ENCODE data around the gene PXK.

Gene PXK

GRCh38 chr3:58349792-58350626 lies 17.3 kb downstream of the PXK start:
- no peak for DNase-seq

DNA sequence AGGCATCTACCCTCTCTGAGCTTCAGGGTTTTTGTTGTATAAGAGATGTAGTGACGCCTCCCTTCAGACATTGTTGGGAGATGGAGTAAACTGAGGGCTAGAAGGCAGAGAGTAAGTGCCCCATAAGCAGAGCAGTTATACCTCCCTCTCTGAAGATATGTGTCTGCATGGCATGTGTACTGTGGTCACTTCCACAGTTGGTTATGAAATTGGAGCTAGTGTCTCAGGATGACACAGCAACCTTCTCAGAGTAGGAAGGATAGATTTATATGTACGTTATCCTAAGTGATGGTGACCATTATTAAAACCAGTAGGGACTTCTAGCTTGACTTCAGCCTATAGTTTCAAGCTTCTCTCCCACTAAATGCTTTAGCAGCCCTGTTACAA lies 17.9 kb downstream of the PXK start:
- DNase-seq: no peak

GRCh38 chr3:58351920-58352319 lies 19.2 kb downstream of the PXK start:
- no peak for DNase-seq

DNA sequence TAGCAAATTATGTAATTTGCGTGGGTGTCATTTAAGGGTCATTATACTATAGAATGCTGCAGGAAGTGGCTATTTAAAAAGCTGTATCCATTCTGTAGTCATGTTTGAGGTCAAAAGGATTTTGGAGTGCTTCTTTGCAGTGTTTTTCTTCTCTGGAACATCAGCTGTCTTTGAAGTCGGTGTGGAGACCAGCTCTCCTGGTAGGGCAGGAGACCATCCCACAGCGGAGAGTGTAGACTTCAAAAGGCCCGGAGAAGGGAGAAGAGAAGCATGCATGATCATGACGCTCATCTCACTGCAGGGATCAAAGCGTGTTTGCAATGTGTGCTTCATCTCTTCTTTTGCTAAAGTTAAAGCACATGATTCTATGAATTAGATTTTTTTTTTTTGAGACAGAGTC lies 19.9 kb downstream of the PXK start:
- DNase-seq: no peak

- no peak for DNase-seq
These were observed 21.2 kb downstream of the PXK start for GRCh38 chr3:58353722-58354553.

DNA sequence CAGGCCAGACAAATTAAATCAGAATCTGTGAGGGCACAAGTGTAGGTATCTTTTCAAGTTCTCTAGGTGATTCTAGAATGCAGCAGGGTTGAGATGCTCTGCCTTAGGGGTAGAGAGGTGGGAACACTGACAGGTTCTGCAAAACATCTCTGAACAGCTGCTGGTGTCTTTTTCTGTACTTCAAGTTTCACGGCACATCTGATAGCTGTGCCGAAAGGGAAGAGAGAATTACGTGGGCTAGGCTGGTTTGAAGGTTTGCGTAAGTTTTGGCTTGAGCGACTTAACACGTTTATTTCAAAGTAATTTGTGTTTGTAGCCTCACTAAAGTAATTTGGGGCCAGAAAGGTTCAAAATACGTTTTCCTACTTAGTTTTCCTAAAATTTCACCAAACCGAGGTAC lies 22.5 kb downstream of the PXK start:
- DNase-seq: no peak

DNA sequence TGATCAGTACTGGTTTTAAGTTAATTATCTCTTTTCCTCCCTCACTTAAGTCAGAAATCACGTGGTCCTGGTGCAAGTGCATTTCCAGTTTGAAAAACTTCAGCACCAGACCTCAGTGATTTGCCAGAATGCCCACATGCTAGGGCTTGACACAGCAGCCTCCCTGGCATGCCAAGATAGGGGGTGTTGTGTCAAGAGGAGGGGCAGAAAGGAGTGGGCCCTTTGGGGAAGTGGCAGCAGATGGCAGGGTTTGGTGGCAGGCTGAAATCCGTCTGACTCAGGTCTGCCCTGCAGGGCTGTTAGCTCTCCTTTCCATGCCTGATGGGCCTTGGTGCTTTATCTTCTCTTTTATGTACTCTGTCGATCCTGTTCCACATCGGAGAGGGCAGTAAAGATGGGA lies 23.4 kb downstream of the PXK start:
- DNase-seq: no peak

DNA sequence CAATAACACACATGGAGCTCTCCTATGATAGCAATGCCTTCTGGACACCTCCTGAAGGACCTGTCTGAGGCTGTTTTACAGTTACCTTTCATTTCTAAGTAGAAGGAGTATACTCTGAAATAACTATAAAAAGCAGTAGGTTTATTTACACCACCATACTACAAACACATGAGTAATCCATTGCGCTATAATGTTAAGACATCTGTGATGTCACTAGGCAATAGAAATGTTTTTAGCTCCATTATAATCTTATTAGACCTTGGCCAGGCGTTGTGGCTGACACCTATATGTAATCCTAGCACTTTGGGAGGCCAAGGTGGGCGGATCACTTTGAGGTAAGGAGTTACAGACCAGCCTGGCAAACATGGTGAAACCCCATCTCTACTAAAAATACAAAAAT lies 24.7 kb downstream of the PXK start:
- no peak for DNase-seq

- no peak for DNase-seq
These were observed 25.4 kb downstream of the PXK start for GRCh38 chr3:58358092-58358491.

- no peak for DNase-seq
These were observed 26.1 kb downstream of the PXK start for GRCh38 chr3:58358808-58359207.

GRCh38 chr3:58359621-58360020 lies 26.9 kb downstream of the PXK start:
- DNase-seq: no peak

DNA sequence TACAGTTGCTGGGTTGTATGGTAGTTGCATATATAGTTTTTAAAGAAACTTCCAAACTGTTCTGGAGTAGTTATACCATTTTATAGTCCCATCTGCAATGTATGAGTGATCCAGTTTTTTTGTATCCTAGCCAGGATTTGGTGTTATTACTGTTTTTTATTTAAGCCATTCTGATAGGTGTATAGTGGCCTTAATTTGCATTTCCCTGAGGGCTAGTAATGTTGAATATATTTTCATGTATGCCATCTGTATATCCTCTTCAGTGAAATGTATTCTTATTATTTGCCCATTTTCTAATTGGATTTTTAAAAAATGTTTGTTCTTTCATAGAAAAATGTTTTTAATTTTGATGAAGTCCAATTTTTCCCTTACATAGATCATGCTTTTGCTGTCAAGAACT lies 29.2 kb downstream of the PXK start:
- no peak for DNase-seq

- DNase-seq: no peak
These were observed 34.0 kb downstream of the PXK start for GRCh38 chr3:58366699-58367098.

- no peak for DNase-seq
These were observed 36.3 kb downstream of the PXK start for GRCh38 chr3:58369038-58369437.

DNA sequence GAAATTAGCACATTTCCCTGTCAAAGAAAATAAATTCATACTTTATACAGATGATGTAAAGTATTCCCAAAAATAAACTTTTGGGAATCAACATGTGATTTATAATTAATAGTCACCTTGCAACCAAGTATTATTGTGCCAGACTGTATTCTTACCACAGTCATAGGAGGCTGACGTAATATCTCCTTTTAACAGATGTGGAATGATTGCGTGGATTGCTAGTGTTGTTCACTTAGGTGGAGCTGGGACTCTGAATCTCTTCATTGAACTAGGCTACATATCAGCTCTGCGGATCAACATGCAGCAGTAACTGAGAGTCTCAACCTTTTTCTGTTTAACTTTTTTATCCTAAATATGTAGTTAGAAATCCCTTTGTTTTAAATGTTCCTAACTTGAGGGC lies 37.2 kb downstream of the PXK start:
- DNase-seq: no peak

- DNase-seq: no peak
These were observed 37.7 kb downstream of the PXK start for GRCh38 chr3:58370407-58370806.

DNA sequence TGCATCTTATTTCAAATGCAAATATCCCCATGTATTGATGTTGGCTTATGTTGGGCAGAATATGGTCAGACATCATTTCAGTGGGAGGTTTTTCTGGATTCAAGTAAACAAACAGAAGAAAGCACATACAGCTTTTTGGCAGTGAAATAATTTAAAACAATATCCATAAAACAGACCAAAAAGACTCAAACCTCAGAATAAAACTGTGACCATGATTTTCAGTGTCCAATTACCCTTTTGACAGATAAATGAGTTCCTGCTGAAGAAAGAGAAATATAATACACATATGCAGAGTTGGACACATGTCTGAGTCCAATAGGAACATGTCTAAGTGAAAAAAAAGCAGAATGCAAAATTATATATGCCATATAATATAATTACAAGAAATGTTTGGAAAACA lies 39.1 kb downstream of the PXK start:
- DNase-seq: no peak

DNA sequence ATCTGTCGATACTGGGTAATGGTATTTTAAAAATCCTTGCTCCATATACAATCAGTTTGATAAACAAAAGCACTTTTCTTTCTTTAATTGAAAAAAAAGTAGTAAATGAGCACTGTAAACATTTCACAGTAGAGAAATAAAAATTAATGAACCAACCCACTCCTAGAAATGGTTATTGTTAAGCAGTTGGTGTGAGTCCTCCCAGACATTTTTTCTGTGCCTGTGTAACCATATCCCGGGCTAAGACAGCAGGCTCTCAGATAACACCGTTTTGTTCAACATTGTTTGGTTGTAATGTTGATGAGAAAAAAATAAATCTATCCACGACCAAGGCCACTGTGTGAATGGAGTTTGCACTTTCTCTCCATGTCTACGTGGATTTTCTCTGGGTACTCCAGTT lies 42.6 kb downstream of the PXK start:
- DNase-seq: no peak

GRCh38 chr3:58377168-58377567 lies 44.5 kb downstream of the PXK start:
- DNase-seq: no peak

DNA sequence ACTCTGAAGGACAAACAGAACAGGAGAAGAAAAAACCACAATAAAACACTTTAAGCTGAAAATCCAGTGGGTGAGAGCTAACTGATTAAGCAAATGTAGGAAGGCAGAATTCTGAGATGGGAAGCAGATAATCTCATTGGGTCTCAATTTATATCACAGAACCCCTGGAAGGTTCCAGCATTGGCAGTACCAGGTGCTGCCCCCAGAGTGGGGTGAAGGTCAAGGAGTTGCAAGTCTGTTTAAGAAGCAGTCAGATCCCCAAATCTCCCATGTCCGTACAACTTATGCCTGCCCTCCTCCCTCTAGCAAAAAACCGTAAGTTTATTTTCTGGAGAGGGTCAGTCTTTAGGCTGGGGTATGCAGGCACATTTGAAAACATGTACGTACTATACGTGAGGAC lies 45.1 kb downstream of the PXK start:
- no peak for DNase-seq

- no peak for DNase-seq
These were observed 46.8 kb downstream of the PXK start for GRCh38 chr3:58379351-58380073.

DNA sequence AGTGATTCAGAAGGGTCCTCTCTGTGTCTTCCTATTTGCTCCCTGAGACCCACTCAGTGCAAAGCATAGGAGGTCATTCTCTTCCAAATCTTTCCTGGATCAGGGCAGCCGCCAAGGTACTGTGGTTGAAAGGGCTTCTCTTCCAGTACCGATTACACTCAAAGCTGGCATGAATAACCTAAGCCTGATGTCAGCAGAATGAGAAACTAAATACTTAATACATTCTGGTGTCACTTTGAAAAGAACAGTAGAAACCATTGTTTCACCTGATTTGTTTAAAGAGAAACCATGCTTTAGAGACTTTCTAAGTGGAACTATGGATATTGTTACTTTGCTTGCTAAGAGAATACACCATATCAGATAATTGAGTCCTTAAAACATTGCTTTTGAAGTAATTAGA lies 50.8 kb downstream of the PXK start:
- no peak for DNase-seq

DNA sequence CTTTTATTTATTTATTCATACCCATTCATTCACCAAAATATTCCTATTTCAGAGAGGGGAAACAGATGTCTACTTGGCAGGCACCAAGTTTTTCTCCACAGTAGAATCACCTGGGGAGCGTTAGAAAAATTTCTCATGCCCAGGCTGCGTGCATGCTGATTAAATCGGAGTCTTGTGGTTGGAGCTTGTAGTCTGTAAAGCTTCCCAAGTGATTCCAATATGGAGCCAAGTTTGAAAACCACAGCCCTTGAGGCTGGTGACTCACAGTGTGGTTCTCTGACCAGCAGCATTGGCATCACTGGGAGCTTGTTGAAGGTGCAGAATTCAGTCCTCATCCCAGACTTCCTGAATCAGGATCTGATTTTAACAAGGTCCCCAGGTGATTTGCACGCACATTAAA lies 51.2 kb downstream of the PXK start:
- no peak for DNase-seq

All from activated effector memory CD4-positive, alpha-beta T cell treated with Interleukin-2 at 50 U/mL for 16 hours (primary cell).